Measurements from ENCODE around the gene SLC8A1. TPM values are rescaled to one million over a fixed set of nuclear protein-coding genes. Genes with fewer than 3 reads are reported as not detected.

Gene SLC8A1
- total RNA-seq, 1 donor from 2014 or later = 21.0 TPM

- intact Hi-C loops (cut with DNase I) = no loop called here
- ATAC-seq = no peak
- DNase-seq (ENCODE audit: low spot score) = no peak
These were observed 18.9 kb downstream of the SLC8A1 start for GRCh38 chr2:40432921-40433483.

GRCh38 chr2:40431600-40431955, 20.3 kb downstream of the SLC8A1 start:
- ATAC-seq (peak; percentile 79), DNase-seq (ENCODE audit: low spot score) (no peak)
- intact Hi-C loops (cut with DNase I) = no loop called here

DNA sequence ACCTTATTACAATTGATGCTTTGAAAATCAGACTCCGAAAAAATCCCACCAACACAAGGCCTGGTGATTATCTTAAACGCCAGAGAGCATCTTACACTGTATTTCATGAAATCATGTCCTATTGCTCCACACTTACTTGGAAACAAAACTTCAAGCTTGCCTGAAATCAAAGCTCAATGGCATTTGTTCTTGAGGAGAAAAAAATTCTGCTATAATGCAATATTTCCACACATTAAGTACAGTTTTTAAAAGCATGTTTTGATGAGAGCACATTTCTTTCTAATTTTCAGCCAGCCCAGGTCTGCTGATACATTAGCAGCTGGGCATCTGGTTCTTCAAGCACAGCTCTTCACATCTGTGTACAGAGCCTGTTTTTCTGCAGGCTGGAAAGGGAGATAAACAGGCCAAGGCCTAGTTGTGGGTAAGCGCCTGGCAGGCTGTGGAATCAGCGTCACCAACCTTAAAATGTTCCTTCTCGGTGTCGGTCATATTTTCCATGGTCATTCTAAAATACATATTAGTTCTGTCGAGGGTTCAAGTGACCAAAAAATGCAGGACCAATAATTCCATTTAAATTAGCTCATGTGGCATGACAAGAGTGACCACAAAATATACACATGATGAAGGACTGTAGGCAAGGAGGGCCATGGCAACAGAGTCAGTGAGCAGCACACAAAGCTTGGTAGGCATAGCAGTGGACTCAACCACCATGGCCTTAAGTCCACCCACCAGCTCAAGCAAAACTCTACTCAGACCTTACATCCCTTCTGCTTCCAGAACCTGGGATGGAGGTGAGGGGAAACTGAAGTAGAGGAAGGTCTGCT, 20.9 kb downstream of the SLC8A1 start:
- no peak for DNase-seq (ENCODE audit: low spot score)
- intact Hi-C loops (cut with DNase I) = no loop called here
- ATAC-seq = peak; percentile 21

GRCh38 chr2:40428439-40428838, 23.5 kb downstream of the SLC8A1 start:
- intact Hi-C loops (cut with DNase I) = no loop called here
- ATAC-seq = no peak
- no peak for DNase-seq (ENCODE audit: low spot score)

GRCh38 chr2:40421631-40422297, 30.1 kb downstream of the SLC8A1 start:
- intact Hi-C loops (cut with DNase I) = no loop called here
- no peak for ATAC-seq
- DNase-seq (ENCODE audit: low spot score) = no peak

DNA sequence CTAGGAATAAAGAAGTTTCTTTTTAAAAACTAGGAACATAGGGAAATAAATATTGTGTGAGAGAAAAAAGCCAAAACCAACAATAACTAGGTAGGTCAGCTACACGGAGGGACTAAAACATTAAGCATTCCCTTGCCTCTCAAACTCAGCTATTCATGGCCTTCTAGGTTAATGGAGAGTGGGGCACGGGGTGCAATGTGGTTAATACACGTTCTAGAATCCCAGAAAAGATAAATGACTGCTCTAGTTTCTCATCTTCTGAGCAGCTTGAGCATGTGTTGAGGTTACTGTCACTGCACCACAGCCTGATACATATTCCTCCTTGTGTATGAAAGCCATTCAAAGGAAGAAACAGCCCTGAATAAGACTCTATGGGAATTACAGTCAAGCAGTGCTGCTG, 31.4 kb downstream of the SLC8A1 start:
- intact Hi-C loops (cut with DNase I) = no loop called here
- no peak for ATAC-seq

GRCh38 chr2:40419364-40419762, 32.5 kb downstream of the SLC8A1 start:
- DNase-seq (ENCODE audit: low spot score) (no peak), ATAC-seq (no peak)
- intact Hi-C loops (cut with DNase I) = no loop called here

More for the DNA sequence above, 31.4 kb downstream of the SLC8A1 start:
- no peak for DNase-seq (ENCODE audit: low spot score)

DNA sequence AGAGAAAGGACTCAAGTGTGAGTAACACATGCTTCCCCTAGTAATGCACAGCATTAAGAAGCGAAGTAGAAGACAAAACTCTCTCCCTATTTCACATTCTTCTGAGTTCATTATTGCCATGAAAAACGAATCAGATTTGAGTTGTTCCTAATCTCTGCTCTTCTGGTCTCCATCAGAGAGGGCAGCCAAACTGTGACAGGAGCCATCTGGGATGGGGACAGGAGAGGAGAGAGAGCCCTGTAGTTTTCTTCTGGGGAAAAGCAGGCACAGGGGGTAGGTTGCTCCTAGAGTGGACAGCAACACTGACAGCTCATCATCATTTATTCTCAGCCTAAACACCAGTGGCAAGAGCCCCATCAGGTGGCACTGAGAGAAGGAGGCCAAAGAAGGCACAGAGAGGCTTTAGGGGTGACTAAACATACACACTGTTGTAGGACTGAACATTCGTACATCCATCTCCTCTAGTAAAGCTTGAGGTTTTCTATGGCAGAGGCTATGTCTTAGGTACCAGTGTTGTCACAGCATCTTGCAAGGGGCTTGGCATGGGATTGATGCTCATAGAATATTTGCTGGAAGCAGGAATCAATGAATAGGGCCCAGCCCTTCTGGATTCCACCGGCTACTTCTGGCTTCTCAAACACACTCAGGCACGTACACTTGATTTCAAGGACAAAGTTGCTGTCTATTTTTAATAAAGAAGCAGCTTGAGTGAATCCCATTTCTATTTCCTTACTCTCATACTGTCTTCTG, 33.1 kb downstream of the SLC8A1 start:
- DNase-seq (ENCODE audit: low spot score) (no peak), ATAC-seq (no peak)
- intact Hi-C loops (cut with DNase I) = no loop called here

DNA sequence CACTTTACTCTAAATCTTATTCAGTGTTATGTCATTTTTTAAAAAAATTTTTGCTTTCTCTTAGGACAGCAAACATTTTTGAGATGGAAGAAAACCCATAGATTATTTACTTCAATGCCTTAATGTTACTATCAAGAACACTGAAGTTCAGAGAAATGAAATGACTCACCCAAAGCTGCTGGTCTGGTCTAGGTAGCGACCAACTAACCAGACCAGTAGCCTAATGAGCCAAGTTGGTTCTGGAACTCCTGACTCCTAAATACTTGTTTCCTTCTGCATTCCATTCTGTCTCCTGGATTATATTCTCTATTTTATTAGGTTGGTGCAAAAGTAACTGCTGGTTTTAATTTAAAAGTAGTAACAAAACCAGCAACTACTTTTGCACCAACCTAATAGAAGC, 35.4 kb downstream of the SLC8A1 start:
- DNase-seq (ENCODE audit: low spot score) (no peak), ATAC-seq (no peak)
- intact Hi-C loops (cut with DNase I) = no loop called here

GRCh38 chr2:40415391-40415790, 36.5 kb downstream of the SLC8A1 start:
- intact Hi-C loops (cut with DNase I) = no loop called here
- DNase-seq (ENCODE audit: low spot score) = no peak
- ATAC-seq = no peak

- ATAC-seq = no peak
- intact Hi-C loops (cut with DNase I) = no loop called here
- no peak for DNase-seq (ENCODE audit: low spot score)
These were observed 39.4 kb downstream of the SLC8A1 start for GRCh38 chr2:40412456-40412855.

DNA sequence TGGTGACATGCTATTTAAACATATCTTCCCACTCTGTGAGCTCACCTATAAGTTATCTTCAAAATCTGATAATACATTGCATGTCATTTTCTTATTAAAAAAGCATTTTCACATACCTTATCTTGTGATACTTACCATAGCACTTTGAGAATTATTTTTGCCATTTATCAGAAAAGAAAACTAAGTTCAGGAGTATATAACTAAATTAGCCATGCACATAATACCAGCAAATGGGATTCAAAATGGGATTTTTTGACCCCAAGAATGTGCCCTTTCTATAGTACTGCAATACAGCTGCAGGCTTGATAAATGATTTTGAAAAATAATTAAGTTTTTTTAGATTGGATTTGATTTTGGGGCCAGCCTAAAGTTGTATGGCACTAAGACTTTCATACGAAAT, 41.2 kb downstream of the SLC8A1 start:
- no peak for ATAC-seq
- intact Hi-C loops (cut with DNase I) = no loop called here
- no peak for DNase-seq (ENCODE audit: low spot score)

- DNase-seq (ENCODE audit: low spot score) = no peak
- no peak for ATAC-seq
- intact Hi-C loops (cut with DNase I) = no loop called here
These were observed 42.2 kb downstream of the SLC8A1 start for GRCh38 chr2:40409734-40410133.

- DNase-seq (ENCODE audit: low spot score) (no peak), ATAC-seq (no peak)
- intact Hi-C loops (cut with DNase I) = no loop called here
These were observed 45.2 kb downstream of the SLC8A1 start for GRCh38 chr2:40406485-40407289.

GRCh38 chr2:40405465-40405864, 46.4 kb downstream of the SLC8A1 start:
- intact Hi-C loops (cut with DNase I) = no loop called here
- DNase-seq (ENCODE audit: low spot score) = no peak
- ATAC-seq = no peak

DNA sequence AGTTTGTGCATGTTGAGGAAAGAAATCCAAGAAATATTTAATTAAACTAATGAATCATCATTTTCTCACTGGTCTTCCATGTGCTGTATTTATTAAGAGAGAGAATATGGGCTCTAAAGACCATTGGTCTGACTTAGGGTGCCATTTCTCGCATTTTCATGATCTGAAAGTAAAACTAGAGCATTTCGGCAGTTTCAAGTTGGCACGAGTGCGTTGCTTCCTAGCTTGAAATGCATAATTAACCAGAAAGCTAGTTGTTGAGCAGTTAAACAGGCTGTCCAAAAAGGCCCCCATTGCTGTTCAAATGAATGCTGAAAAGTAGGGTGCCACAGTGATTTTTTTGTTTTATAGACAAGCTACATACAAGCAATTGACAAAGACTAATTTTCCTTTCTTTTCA, 47.4 kb downstream of the SLC8A1 start:
- intact Hi-C loops (cut with DNase I) = no loop called here
- ATAC-seq (no peak), DNase-seq (ENCODE audit: low spot score) (no peak)

- intact Hi-C loops (cut with DNase I) = no loop called here
- ATAC-seq (no peak), DNase-seq (ENCODE audit: low spot score) (no peak)
These were observed 48.6 kb downstream of the SLC8A1 start for GRCh38 chr2:40403233-40403836.

- no peak for ATAC-seq
- no peak for DNase-seq (ENCODE audit: low spot score)
- intact Hi-C loops (cut with DNase I) = no loop called here
These were observed 50.0 kb downstream of the SLC8A1 start for GRCh38 chr2:40401896-40402295.

All from sciatic nerve (tissue), 2 donors.